GM18498 (cell line): ENCODE measurements around the gene AXIN1.

ENCODE experiments used
- ATAC-seq: cut with Tn5 transposase; IDR thresholded peaks from one replicate; pipeline ENCODE4 v1.9.1; 2021; ENCODE audit warnings: mild to moderate bottlenecking, moderate library complexity; ENCODE audit not compliant: unreplicated experiment

Gene AXIN1

DNA sequence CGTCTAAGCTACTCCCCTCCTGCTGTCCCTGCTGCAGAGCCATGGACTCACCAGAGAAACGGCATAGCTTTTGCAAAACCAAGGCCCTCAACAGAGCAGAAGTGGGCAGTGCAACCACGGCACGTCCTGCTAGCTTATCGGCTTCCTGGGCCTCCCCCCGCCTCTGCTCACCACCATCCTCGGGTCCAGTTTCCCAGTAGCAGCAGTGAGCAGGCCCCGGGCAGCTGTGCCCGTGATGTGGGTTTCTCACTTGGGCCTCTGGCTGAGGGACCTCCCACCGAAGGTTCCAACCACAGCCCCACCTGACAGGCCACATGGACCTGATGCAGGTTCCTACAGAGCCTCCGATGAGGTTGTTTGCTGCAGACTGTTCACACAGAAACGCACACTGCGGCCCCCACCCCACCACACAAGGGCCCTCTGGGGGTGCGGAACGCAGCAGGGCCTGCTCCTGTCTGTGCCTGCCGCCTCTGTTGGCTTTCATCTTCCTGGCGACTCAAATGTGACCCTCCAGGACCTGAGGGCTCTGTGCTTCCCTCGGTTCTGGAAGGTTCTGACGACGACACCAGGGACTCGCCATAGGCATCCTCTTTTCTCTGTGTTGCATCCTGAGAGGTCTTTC lies 44.7 kb downstream of the AXIN1 start:
- no peak for ATAC-seq

DNA sequence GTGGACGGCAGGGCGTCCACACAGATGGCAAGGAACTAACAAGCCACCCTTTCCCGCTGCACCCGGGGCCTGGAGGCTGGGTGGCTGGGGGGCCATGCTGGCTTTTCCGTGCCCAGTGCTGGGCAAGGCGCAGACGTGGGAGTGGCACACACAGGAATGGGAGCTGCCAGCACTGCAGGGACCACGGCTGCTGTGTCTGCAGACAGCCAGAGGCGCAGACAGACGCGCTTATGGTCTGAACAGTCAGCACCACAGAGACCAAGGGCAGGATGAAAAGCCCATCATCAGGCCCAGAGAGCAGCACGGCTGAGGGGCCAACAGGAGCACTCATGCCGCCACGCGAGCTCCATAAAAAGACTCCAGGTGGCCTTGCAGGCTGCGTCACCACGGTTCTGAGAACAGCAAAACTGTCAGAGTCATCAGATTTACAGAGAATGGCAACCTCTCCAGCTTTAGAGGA lies 45.6 kb downstream of the AXIN1 start:
- no peak for ATAC-seq

DNA sequence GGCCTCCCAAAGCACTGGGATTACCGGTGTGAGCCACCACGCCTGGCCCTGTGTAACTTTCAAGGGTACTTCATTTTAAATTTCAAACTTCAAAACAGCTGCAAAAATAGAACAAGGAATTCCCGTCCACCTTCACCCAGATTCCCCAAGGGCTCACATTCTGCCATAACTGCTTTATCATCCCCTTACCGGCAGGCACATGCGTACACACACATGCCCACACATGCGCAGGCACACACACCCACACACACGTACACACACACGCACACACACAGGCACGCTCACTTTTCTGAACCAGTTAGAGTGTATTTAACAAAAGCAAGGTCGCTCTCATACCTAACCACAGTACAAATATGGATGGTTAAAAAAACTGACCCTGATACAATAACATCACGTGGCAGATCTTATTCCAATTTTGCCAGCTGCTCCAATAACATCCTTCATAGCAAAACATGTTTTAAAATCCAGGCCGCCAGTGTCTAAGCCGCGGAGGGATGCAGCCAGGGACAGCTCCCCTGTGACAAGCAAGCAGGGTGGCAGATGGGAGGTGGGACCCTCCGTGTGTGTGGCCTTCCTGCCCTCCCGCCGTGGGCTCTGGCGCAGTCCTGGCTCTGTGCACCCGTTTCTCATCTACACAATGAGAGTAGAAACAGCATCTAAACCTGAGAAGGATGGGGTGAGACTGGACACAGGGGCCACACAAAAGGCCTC lies 46.5 kb downstream of the AXIN1 start:
- no peak for ATAC-seq

DNA sequence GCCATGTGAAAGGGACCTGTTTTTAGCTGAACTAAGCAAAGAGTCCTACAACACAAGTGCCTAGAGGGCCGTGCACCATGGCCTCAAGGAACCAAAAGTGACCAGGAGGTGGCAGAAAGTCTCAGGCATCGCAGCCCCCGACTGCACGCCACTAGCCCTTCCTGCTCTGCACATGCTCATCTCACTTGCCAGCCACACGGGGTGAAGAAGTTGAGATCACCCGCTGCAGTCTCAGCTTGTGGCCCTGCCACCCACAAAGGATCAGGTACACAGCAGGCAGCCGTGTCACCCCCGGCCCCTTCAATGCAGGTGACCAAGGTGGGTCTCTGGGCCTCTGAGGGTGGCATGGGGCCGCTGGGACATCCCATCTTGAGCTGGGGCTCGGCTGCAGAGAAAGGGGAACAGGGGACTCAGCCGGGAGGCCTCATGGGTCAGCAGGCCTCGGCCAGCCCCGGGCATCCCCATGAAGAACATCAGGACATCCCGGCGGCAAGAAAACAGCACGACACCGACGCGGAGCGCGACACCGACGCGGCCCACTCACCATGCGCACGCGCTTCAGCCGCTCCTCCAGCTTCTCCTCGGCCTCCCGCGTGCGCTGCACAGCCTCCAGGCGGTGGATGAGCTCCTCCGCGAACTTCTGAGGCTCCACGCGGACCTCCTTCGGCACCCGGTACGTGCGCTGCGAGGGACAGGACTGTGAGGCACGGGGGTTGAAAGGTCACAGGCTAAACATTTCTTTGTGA lies 48.6 kb downstream of the AXIN1 start:
- ATAC-seq, result no peak

DNA sequence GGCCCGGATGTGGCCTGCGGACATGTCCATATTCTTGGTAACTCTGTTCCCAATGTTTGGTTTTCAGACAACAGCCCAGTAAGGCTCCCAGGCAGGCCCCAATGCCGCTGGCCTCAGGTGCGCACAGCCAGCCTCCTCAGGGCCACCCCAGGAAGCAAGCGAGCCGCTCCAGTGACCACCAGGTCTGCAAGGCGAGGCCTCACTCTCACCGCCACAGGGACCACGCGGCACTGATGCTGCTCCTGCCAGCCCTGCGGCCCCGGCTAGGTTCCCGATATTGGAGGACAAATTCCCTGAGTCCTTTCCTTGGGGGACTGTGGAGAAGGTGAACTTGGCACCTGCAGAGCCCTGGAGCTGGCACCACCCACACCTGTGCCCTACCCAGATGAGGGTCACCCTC lies 50.6 kb downstream of the AXIN1 start:
- no peak for ATAC-seq

DNA sequence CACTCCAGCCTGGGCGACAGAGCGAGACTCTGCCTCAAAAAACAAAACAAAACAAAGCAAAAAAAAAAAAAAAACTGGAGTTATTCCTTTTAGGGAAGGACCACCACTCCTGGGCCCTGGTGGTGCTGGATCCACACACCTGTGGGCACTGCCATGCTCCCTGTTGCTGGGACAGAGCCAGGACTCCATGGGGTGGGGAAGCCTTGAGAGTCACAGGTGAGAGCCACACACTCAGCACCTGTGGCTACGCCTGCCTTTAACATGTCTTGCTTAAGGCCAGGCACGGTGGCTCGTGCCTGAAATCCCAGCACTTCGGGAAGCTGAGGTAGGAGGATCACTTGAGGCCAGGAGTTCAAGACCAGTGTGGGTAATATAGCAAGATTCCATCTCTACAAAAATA lies 51.3 kb downstream of the AXIN1 start:
- no peak for ATAC-seq

DNA sequence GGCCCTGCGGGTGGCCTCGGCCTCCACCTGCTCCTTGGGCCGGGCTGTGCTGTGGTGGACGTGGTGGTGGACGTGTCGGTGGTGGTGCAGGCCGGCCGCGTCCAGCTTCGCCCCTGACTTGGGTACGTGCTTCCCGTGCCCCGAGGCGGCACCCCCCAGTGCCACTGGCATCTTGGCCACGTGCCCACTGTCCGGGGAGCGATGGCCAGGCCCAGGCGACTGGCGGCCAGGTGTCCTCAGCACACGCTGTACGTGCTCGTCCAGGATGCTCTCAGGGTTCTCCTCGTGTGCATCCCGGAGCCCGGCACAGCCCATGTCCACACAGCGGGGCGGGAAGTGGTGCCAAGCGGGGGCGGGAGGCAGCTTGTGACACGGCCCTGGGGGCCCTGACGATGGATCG lies 54.7 kb downstream of the AXIN1 start:
- no peak for ATAC-seq

DNA sequence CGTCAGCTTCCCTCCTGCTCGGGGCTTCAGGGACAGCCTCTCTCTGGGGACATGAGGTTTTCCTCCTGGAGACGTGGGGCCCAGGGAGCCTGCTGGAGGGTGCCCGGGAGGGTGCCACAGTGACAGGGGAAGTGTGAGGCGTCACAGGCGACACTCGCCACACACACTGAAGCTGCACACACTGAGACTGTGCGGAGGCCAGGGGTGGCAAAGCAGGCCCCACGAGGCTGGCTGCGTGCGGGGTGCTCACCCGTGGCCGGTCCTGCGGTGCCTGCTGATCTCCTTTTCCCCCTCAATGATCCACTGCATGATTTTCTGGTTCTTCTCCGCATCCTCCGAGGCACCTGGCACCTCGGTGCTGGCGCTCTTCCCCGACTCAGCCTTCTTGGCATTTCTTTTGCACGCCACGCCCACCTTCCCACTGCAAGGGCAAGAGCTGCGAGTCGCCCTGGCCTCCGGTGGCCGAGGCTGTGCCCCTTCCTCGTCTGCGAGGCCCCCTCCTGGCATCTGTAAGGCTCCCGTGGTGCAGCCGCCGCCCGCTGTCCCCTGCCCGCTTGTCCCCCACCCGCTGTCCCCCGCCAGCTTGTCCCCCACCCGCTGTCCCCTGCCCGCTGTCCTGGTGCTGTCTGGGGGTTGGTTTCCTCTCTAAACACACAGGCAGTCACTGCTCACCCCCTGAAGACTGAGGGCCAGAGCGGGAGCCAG lies 55.6 kb downstream of the AXIN1 start:
- ATAC-seq, result no peak

DNA sequence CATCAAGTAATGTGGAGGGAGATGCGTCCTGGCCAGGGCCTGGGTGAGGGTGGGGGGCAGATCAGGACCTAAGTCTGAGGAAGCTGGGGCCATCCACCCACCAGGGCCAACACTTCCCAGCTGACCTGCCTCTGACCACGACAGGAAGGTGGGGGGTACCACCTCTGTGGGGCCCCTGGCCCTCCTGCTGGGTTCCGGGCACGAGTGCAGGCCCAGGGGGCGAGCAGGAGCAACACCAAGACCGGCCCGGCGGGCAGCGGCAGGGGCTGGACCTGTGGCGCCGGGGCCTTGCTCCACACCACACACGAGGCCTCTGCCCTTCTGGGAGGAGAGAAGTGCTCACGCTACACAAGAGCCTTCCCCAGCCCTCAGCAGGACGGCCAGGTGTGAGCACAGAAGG lies 56.2 kb downstream of the AXIN1 start:
- no peak for ATAC-seq

DNA sequence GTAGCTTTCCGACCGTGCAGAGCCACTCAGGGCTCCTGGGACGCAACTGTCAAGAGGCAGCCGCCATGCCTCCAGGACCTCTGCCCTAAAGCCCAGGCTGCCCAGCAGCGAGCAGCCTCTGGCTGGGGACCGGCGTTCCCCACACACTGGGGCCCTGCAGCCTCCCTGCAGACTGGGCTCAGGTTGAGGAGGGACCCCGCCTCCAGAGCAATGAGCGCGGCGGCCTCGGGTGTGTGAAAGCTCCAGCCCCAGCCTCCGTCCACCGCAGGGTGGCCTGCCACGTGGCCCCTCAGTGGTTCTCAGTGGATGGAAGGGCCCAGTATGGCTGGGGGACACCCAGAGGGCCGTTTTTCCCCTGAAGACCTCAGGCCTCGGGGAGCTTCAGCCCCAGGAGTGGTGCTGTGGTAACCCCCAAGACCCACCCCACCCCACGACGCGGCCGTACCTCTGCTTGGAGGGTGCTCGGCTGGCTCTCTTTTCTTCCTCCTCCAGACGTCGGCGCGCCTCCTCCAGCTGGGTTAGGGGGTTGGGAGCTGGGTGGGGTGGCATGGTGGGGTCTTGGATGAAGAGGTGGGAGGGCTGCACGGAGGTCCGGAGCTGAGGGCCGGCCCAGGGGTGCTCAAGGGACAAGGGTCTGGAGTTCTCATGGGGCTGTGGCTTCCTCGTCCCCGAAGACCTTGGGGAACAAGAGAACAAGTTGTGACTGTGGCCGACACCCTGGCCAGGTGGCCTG lies 59.3 kb downstream of the AXIN1 start:
- no peak for ATAC-seq

DNA sequence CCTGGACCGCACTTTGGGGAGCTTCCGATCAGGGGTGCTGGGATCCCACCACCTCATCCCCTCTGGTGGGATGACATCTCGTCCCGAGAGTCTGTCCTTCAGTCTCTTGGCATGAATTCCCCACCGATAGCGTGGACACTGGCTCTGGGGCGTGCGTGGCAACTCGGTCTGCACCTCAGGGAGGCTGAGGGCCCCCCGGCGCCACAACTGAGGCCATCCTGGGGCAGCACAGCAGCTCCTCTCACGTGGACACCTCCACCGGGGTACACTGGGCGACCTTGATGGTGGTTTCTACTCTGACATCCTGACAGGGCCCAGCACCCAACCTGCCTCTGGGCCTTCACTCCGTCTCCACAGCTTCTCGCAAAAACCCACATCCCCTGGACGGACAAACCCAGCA lies 61.0 kb downstream of the AXIN1 start:
- no peak for ATAC-seq

DNA sequence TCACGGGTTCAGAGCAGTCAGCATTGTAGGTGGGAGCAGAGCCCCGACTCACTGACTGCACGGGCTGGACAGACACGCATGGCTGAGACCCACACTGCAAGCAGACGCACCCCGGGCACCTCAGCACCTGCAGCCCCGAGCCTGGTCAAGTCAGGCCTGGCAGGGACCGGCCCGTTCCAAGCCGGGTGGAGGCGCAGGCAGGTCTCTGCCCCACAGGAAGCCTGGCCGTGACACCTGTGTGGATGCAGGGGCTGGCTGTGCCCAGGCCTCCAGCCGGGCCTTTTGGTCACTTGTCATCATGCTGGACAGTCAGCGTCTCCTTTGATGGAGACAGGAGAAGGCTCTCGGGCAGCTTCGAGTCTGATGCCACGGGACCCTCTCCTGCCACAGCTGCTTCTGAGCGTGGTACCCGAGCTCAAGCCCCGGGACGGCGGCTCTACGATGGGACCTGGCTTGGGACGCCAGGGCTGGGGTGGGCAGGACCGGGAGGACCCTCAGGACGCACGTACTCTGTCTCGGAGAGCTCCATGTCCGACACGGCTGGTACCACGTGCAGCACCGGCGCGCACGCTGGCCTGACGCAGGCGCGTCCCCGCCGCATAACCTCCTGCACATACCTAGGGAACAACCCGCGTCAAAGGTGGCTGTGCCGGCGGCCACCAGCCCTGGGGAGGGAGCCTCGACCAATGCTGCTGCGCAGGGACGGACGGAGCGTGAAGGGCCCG lies 61.7 kb downstream of the AXIN1 start:
- ATAC-seq, result no peak

DNA sequence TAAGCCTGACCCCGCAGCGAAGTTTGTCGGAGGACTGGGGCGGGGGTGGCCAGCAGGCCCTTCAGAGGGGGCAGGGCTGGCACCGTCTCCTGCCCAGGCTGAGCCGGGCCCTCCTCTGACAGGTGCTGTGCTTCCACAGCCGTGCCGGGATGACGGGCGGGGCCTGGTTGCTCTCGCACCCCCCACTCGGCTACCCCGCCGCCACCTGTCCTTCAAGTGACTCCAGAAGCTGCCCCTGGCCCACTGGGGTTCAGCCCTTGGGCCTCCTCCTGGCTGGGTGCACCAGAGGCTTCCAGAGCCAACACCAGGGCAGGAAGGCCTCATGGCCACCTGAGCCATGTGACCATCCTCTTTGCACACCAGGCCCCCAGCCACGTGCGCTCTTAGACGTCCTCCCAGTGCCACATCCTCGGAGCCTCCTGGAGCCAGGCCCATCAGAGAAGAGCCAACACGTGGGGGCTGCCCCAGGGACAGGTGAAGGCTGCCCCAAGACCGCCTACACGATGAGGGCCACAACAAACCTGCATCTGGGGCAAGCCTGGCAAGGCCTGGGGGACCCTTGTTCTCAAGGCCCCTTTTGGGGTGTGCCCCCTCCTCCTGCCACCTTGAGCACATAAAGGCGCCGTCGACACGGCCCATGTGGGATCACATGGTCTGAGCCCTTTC lies 62.4 kb downstream of the AXIN1 start:
- no peak for ATAC-seq

DNA sequence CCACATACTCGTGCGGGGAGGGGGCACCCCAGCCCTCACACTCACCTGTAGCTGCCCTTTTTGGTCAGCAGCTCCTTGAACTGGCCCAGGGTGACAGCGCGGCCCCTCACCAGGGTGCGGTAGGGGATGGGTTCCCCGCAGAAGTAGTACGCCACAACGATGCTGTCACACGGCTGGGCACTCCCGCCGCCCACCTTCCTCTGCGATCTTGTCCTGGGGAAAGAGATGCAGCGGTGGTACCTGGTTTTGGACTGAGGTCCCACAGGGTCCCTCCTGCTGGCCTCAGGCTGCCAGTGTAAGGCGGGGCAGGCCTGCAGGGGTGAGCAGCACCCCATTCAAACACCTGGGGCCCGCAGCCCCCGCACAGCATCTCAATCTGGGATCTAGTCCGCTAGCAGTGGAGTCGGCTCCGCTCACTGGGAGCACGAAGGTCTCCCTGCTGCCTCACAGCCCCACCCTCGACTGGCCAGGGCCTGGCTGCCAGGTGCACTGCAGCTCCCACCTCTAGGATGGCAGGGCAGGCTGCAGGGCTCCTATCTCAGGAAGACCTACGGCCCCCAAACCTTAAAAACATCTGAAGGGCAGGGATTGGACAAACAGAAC lies 63.0 kb downstream of the AXIN1 start:
- ATAC-seq, result no peak

DNA sequence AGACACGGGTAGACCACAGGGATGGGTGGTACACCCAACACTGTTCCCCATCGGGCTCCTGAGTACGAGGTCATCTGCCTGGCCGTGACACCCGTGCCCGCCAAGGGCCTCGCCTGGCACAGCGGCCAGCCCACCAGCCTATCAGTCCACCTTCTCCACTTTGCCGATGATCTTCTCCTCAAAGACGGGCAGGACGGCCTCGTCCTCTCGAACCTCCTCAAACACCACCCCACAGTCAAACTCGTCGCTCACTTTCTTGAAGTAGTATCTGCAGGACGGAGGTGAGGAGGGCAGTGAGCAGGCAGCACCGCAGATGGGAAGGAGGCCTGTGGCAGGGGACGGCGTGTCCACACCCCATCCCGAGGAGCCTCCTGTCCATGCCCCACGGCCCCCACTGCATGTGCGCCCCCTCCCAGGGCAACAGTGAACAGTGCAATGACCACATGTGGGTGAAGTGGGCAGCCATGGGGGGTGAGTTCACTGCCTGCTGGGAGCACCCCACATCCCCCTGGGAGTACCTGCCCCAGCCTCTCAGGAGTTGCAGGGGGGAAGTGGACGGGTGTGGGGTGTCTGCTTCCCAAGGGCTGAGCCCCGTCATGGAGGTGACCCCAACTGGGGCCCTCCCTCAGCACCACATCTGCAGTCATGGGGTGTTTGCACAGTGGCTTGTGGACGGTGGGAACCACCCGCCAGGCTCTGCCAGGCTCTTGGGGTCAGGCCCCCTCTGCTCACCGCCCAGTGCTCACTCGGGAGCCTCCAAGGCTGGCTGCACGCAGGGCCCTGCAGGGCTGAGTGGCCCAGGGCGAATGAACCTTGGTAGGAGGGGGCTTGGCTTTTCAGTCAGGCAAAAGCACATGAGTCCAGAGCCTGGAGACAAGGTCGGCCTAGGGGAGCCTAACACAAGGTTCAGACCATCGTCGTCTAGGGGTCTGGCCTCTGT lies 64.3 kb downstream of the AXIN1 start:
- ATAC-seq, result no peak

DNA sequence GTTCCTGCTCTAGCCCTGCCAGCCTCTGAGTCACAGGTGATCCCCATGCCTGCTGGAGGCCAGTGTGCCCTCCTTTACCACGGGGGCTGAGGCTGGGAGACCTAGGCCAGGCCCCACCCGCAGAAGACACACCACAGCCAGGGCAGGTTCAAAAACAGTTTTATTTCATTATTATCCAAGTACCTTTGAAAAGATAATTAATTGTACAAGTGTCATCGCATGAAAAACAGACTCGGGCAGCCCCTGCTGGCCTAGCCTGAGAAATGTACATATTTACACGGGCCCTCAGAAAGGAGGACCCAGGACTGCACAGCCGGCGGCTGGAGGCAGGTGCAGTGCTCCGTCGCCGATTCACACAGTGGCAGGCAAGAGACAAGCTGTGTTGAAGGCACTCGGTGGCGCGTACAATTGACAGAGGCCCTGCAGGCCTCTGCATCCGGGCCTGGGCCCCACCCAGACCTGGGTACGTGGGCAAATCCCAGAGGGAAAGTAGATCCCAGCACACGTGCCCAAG lies 65.2 kb downstream of the AXIN1 start:
- no peak for ATAC-seq

DNA sequence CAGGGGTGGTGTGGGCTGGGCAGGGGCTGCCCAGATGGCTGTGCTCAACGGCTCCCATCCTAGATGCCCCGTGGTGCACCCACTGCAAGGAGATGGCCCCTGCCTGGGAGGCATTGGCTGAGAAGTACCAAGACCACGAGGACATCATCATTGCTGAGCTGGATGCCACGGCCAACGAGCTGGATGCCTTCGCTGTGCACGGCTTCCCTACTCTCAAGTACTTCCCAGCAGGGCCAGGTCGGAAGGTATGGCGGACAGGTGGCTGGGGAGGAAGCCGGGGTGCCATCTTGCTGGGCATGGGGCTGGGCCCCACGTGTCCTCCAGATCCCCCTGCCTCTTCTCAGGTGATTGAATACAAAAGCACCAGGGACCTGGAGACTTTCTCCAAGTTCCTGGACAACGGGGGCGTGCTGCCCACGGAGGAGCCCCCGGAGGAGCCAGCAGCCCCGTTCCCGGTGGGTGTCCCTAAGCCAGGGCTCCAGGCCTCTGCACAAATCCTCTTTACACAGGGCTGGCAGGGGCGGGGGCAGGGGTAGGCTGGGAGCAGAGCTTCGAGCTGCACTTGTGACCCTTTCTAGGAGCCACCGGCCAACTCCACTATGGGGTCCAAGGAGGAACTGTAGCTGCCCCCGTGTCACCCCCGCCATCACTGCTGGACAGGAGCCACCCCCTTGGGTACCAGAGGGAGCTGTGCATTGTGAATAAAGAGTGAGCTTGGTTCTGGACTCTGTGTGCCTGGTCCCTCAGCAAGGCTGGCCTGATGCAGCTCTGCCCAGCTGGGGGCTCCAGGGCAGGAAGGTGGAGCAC lies 65.8 kb downstream of the AXIN1 start:
- ATAC-seq, result no peak
